ENCODE results near the gene L3MBTL4. TPM values are rescaled to one million over a fixed set of nuclear protein-coding genes. Genes with fewer than 3 reads are reported as not detected.
"Not testable (repeated sequence)": the region's sequence is repeated elsewhere in the genome, so short reads cannot be mapped to it uniquely, and the experiment has no call there.

The L3MBTL4 gene
- total RNA-seq, 1 donor from 2014 or later: 0.70 TPM

GRCh38 chr18:6146307-6146661 lies 268.4 kb downstream of the L3MBTL4 start:
- intact Hi-C loops (cut with DNase I): no loop called here
- no peak for DNase-seq (ENCODE audit: low spot score)

- no peak for DNase-seq (ENCODE audit: low spot score)
- intact Hi-C loops (cut with DNase I): no loop called here
Observed at GRCh38 chr18:6145645-6146306, 268.9 kb downstream of the L3MBTL4 start.

- DNase-seq (ENCODE audit: low spot score): no peak
- intact Hi-C loops (cut with DNase I): no loop called here
Observed at GRCh38 chr18:6139007-6139406, 275.7 kb downstream of the L3MBTL4 start.

- DNase-seq (ENCODE audit: low spot score); intact Hi-C loops (cut with DNase I): not testable (repeated sequence)
Observed at GRCh38 chr18:6135901-6136300, 278.8 kb downstream of the L3MBTL4 start.

GRCh38 chr18:6135029-6135428 lies 279.7 kb downstream of the L3MBTL4 start:
- DNase-seq (ENCODE audit: low spot score); intact Hi-C loops (cut with DNase I): not testable (repeated sequence)

GRCh38 chr18:6132751-6133368 lies 281.9 kb downstream of the L3MBTL4 start:
- DNase-seq (ENCODE audit: low spot score): no peak
- intact Hi-C loops (cut with DNase I): no loop called here

- intact Hi-C loops (cut with DNase I): loop anchor here (5.0 kb wide), 1 partner anchor 64 kb away; no protein-coding TSS in a partner anchor
- DNase-seq (ENCODE audit: low spot score): no peak
Observed at GRCh38 chr18:6120820-6121279, 293.9 kb downstream of the L3MBTL4 start.

- intact Hi-C loops (cut with DNase I): loop anchor here (5.0 kb wide), 1 partner anchor 62 kb away; no protein-coding TSS in a partner anchor
Observed at GRCh38 chr18:6119761-6120160, 294.9 kb downstream of the L3MBTL4 start.

GRCh38 chr18:6118080-6118479 lies 296.6 kb downstream of the L3MBTL4 start:
- no peak for DNase-seq (ENCODE audit: low spot score)
- intact Hi-C loops (cut with DNase I): no loop called here

More at GRCh38 chr18:6119761-6120160, 294.9 kb downstream of the L3MBTL4 start:
- no peak for DNase-seq (ENCODE audit: low spot score)

- intact Hi-C loops (cut with DNase I): no loop called here
- DNase-seq (ENCODE audit: low spot score): no peak
Observed at GRCh38 chr18:6115710-6116109, 299.0 kb downstream of the L3MBTL4 start.

GRCh38 chr18:6113650-6114049 lies 301.1 kb downstream of the L3MBTL4 start:
- intact Hi-C loops (cut with DNase I): no loop called here

GRCh38 chr18:6111726-6112125 lies 303.0 kb downstream of the L3MBTL4 start:
- intact Hi-C loops (cut with DNase I): no loop called here

More at GRCh38 chr18:6113650-6114049, 301.1 kb downstream of the L3MBTL4 start:
- DNase-seq (ENCODE audit: low spot score): no peak

GRCh38 chr18:6109743-6110142 lies 305.0 kb downstream of the L3MBTL4 start:
- intact Hi-C loops (cut with DNase I): no loop called here
- DNase-seq (ENCODE audit: low spot score): no peak

More at GRCh38 chr18:6111726-6112125, 303.0 kb downstream of the L3MBTL4 start:
- no peak for DNase-seq (ENCODE audit: low spot score)

- intact Hi-C loops (cut with DNase I): no loop called here
- no peak for DNase-seq (ENCODE audit: low spot score)
Observed at GRCh38 chr18:6107794-6108193, 306.9 kb downstream of the L3MBTL4 start.

GRCh38 chr18:6106091-6106685 lies 308.5 kb downstream of the L3MBTL4 start:
- intact Hi-C loops (cut with DNase I): no loop called here
- DNase-seq (ENCODE audit: low spot score): no peak

- intact Hi-C loops (cut with DNase I): no loop called here
- no peak for DNase-seq (ENCODE audit: low spot score)
Observed at GRCh38 chr18:6103741-6104140, 311.0 kb downstream of the L3MBTL4 start.

- intact Hi-C loops (cut with DNase I): no loop called here
- no peak for DNase-seq (ENCODE audit: low spot score)
Observed at GRCh38 chr18:6096730-6097129, 318.0 kb downstream of the L3MBTL4 start.

GRCh38 chr18:6088432-6088831 lies 326.3 kb downstream of the L3MBTL4 start:
- no peak for DNase-seq (ENCODE audit: low spot score)
- intact Hi-C loops (cut with DNase I): no loop called here

GRCh38 chr18:6086731-6087130 lies 328.0 kb downstream of the L3MBTL4 start:
- no peak for DNase-seq (ENCODE audit: low spot score)
- intact Hi-C loops (cut with DNase I): no loop called here

GRCh38 chr18:6079406-6079805 lies 335.3 kb downstream of the L3MBTL4 start:
- intact Hi-C loops (cut with DNase I): no loop called here
- no peak for DNase-seq (ENCODE audit: low spot score)

- intact Hi-C loops (cut with DNase I): no loop called here
- DNase-seq (ENCODE audit: low spot score): no peak
Observed at GRCh38 chr18:6078877-6079276, 335.8 kb downstream of the L3MBTL4 start.
